Right lobe of liver (tissue), 6 donors: ENCODE measurements around the gene APLP2. TPM values are rescaled to one million over a fixed set of nuclear protein-coding genes. Genes with fewer than 3 reads are reported as not detected.

ENCODE experiments used
- ATAC-seq, 4 donors: fragments of 200-7000 bp; cut with Tn5 transposase; one replicate each; pipeline ENCODE4 v1.9.1; 2020; ENCODE audit warnings: mild to moderate bottlenecking in 4 of 4, moderate library complexity in 4 of 4
- DNase-seq, 3 donors: peaks; one replicate each; pipeline ENCODE4 v3.0.0-alpha.2; 2020
- H3K27ac ChIP-seq, 3 donors: fragments of 200-600 bp; one replicate each; pipeline ENCODE4 v1.8.0; 2022
- H3K27me3 ChIP-seq, 2 donors: fragments of 200-600 bp; one replicate each; pipeline ENCODE4 v1.8.0; 2022
- H3K36me3 ChIP-seq, 4 donors: fragments of 200-600 bp; sonication (generic) in 1 of 4; one replicate each; pipeline versions ENCODE4 v1.5.1 to v1.8.0; 2017 to 2022; ENCODE audit warnings: control low read depth in 1 of 4
- H3K4me1 ChIP-seq, 4 donors: fragments of 200-600 bp; sonication (generic) in 1 of 4; one replicate each; pipeline versions ENCODE4 v1.5.1 to v1.8.0; 2017 to 2022; ENCODE audit warnings: control low read depth in 1 of 4
- H3K4me3 ChIP-seq, 3 donors: fragments of 200-600 bp; one replicate each; pipeline ENCODE4 v1.8.0; 2022
- H3K9me3 ChIP-seq, 4 donors: fragments of 200-600 bp; sonication (generic) in 1 of 4; one replicate each; pipeline versions ENCODE4 v1.5.1 to v1.8.0; 2017 to 2022; ENCODE audit warnings: control low read depth in 1 of 4
- POLR2A ChIP-seq: fragments of 450-650 bp; IDR thresholded peaks from one replicate; pipeline ENCODE4 v1.6.1; 2017; ENCODE audit warnings: antibody characterized with exemption, mild to moderate bottlenecking
- WGBS: methylation state at CpG from one replicate; pipeline ENCODE4 v1.1.6; 2018; ENCODE audit warnings: low coverage, low lambda C conversion rate; ENCODE audit not compliant: insufficient coverage; ENCODE audit errors: missing lambda C conversion rate; 5-methylcytosine and 5-hydroxymethylcytosine counted together
- intact Hi-C, 2 donors: fragments of 100-400 bp; cut with DNase I; formaldehyde crosslinking; loops; one replicate each; pipeline versions ENCODE4 v1.11.2 to v1.14.1; 2022
- total RNA-seq, 6 experiments: library from RNA; depleted of rRNA in 2 of 6; stranded (reverse); fragments of >200 nt in 2 of 6; fragmentation: NEBNext Ultra II Directional in 3 of 6; extraction: Animal tissue kit (Norgen Biotek cat#: 25700) in 3 of 6; gene quantifications; one replicate each; pipeline versions ENCODE4 v1.1.0 to v1.2.4, GENCODE V29; 2016 to 2023
- TF ChIP-seq, protein P1 (sequence below), 4 donors: fragments of 200-600 bp in 3 of 4; fragments of 450-650 bp in 1 of 4; IDR thresholded peaks; one replicate each; pipeline versions ENCODE4 v1.5.1 to v1.8.0; 2016 to 2022; ENCODE audit warnings: antibody characterized with exemption in 4 of 4, mild to moderate bottlenecking in 2 of 4
- donor health status: DM: no; HTN: yes; CAD: no.
- donor health status: DM: no; HTN: no; CAD: no.
- donor health status: DM: no; HTN: no; CAD: no.
- donor health status: DM: no; HTN: yes; CAD: no.
- donor health status: DM: no; HTN: yes; CAD: no.

APLP2 gene
- total RNA-seq, 6 experiments from 2014 or later: 184 to 255 (median 252) TPM

DNA sequence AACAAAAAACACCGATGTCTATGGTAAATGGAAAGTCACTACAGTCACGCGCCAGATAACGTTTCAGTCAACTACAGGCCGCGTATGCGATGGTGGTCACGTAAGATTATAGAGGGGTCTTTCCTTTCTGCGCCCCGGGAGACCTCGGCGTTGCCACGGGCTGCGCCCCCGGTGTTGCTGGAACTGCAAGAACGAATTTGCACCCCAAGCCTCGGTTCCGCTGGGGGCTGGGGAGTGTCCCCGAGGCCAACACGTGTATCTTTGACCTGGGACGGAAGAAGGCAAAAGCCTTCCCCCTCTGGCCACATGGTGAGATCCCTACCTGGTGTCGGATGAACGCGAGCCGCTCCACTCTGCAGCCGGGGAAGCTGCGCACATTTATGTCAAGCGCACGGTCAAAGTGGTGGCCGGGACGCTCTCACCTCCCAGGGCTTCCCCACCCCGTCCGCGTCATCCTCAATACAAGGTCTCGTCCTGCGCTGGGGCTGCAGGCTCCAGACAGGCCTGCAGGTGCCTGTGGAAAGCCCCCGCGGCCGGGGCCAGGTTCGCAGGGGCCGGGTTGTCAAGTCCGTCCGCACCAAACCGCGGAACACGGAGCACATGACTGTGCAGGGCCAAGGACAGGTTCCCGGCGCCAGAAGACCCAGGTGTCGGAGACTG is 29.3 kb upstream of the APLP2 start:
- no peaks in the 10 kb centered on the region for H3K9me3 ChIP-seq
- ATAC-seq: no peak
- no peaks in the 10 kb centered on the region for H3K27me3 ChIP-seq
- DNase-seq: no peak
- intact Hi-C loops: no loop called here
- no peak overlapping the region for H3K4me3 ChIP-seq
- TF ChIP-seq, protein P1, sequence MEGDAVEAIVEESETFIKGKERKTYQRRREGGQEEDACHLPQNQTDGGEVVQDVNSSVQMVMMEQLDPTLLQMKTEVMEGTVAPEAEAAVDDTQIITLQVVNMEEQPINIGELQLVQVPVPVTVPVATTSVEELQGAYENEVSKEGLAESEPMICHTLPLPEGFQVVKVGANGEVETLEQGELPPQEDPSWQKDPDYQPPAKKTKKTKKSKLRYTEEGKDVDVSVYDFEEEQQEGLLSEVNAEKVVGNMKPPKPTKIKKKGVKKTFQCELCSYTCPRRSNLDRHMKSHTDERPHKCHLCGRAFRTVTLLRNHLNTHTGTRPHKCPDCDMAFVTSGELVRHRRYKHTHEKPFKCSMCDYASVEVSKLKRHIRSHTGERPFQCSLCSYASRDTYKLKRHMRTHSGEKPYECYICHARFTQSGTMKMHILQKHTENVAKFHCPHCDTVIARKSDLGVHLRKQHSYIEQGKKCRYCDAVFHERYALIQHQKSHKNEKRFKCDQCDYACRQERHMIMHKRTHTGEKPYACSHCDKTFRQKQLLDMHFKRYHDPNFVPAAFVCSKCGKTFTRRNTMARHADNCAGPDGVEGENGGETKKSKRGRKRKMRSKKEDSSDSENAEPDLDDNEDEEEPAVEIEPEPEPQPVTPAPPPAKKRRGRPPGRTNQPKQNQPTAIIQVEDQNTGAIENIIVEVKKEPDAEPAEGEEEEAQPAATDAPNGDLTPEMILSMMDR (IDR thresholded peaks at IDR 0.05): no peak
- no peak for TF ChIP-seq POLR2A
- H3K27ac ChIP-seq: no peak overlapping the region
- H3K4me1 ChIP-seq: no peaks in the 10 kb centered on the region
- WGBS: 93% methylated on average over 16 of the region's 49 CpGs
- no peaks in the 10 kb centered on the region for H3K36me3 ChIP-seq

DNA sequence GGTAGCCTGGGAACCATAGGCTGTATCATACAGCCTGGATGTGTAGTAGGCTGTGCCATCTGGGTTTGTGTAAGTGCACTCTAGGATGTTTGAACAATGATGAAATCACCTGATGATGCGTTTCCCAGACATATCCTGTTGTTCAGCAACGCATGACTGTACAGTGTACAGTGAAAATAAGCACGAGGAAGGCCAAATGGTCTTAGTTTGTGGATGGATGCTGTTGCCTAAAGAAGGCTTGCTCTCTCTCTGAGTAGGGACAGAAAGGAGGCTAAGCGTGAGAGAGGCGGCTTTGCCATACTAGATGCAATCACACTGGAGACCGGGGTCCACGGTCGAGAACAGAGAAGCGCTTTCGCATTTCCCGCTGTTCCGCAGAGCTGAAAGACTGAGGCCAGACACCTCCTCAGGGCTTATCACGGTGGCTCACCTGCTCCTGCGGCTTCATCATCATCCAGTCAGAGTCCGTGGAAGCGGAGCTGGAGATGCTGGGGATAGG is 27.6 kb upstream of the APLP2 start:
- intact Hi-C loops: no loop called here
- Histone ChIP-seq H3K4me3 (no peak overlapping the region), H3K4me1 (no peaks in the 10 kb centered on the region), H3K36me3 (no peaks in the 10 kb centered on the region), H3K9me3 (no peaks in the 10 kb centered on the region), H3K27ac (no peak overlapping the region), H3K27me3 (no peaks in the 10 kb centered on the region)
- no peak for DNase-seq
- WGBS: 69% methylated on average over 12 of the region's 16 CpGs
- peak; percentile 17 to 81 (median 43) for ATAC-seq
- no peak for TF ChIP-seq POLR2A
- TF ChIP-seq, protein P1 (IDR thresholded peaks at IDR 0.05): no peak

DNA sequence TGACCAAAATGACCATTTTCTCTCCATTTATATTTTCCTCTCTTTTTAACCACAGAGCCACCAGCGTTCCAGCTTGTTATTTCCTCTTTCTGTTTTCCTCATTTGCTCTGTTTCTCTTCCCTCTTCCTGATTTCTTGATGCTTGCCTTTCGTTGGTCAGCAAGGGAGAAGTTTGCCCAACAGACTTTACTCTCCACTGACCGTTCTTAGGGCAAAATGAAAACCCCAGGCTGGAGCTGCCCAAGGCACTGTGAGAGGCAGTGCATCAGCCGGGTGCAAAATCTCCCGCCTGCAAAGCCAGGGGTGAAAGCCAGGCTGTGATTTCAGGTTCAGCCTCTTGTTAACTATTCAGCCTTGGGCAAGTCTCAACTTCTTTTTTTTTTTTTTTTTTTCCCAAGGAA is 26.1 kb upstream of the APLP2 start:
- ATAC-seq: peak; percentile 33 to 72 (median 56)
- no peak overlapping the region for H3K27ac ChIP-seq
- no peak for TF ChIP-seq POLR2A
- TF ChIP-seq, protein P1 (IDR thresholded peaks at IDR 0.05): no peak

DNA sequence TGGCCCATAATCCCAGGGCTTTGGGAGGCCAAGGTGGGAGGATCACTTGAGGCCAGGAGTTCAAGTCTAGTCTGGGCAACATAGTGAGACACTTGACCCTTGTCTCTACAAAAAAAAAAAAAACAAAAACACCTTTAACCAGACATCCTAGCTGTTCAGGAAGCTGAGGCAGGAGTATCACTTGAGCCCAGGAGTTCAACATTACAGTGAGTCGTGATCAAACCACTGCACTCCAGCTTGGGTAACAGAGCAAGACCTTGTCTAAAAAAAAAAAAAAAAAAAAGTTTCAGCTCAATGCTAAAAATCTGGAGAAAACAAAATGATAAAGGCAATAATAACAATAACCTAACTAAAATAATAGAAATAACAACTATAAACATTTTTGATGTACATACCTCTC is 22.6 kb upstream of the APLP2 start:
- TF ChIP-seq, protein P1 (IDR thresholded peaks at IDR 0.05): no peak
- no peak for TF ChIP-seq POLR2A
- no peaks in the 10 kb centered on the region for H3K9me3 ChIP-seq
- no peak for DNase-seq
- no peak for ATAC-seq
- intact Hi-C loops: no loop called here
- H3K4me1 ChIP-seq: no peaks in the 10 kb centered on the region
- 67% methylated on average over 1 of the region's 1 CpG for WGBS
- H3K27me3 ChIP-seq: no peaks in the 10 kb centered on the region
- H3K36me3 ChIP-seq: no peaks in the 10 kb centered on the region
- H3K27ac ChIP-seq: no peak overlapping the region
- no peak overlapping the region for H3K4me3 ChIP-seq

More for the DNA sequence above, 26.1 kb upstream of the APLP2 start:
- Histone ChIP-seq H3K4me3 (no peak overlapping the region), H3K27me3 (no peaks in the 10 kb centered on the region), H3K36me3 (no peaks in the 10 kb centered on the region), H3K4me1 (no peaks in the 10 kb centered on the region), H3K9me3 (no peaks in the 10 kb centered on the region)
- 65% methylated on average over 5 of the region's 5 CpGs for WGBS
- no peak for DNase-seq
- intact Hi-C loops: no loop called here
